Esophagus squamous epithelium (tissue), 4 donors: Measurements from ENCODE around the gene LRRC4C.

Experiments
- POLR2A ChIP-seq, 4 donors: fragments of 450-650 bp; IDR thresholded peaks; one replicate each; pipeline ENCODE4 v1.6.1; 2017; ENCODE audit warnings: antibody characterized with exemption in 4 of 4, mild to moderate bottlenecking in 4 of 4, moderate library complexity in 3 of 4
- TF ChIP-seq, protein P1 (sequence below), 6 experiments: fragments of 450-650 bp in 4 of 6; fragments of 200-600 bp in 2 of 6; sonication (generic) in 2 of 6; IDR thresholded peaks; one replicate each; pipeline ENCODE4 v1.5.1; 2016 to 2019; ENCODE audit warnings: antibody characterized with exemption in 6 of 6, mild to moderate bottlenecking in 4 of 6, moderate library complexity in 4 of 6

DNA sequence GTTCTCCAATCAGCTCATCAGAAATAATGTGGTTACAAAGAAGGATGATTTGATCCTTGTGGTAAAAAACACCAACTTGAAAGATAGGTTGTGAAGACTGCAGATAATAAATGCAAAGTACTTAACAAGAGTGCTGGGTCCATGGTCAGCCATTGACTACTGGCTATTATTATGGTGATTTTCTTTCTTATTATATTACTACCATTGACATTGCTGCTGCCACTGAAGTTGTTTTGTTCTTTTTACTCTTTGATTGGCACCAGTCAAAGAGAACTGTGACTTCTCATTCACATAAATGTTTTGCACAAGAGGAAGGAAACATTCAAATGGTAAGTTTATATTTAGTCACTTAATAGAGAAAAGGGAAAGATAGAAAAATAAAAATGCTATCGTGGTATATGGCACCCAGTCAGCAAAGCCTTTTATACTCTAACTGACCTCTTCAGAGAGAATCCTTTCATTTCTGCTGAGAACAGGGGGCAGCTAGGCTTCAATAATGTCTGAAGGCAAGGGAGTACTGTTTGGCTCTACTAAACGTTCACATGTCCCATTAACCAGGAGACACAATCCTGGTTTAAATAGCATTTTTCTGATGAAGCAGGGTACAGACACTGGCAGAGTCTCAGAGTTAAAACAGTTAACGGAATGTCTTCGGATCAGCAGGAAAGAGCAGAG is 64.8 kb downstream of the LRRC4C start:
- TF ChIP-seq, protein P1, sequence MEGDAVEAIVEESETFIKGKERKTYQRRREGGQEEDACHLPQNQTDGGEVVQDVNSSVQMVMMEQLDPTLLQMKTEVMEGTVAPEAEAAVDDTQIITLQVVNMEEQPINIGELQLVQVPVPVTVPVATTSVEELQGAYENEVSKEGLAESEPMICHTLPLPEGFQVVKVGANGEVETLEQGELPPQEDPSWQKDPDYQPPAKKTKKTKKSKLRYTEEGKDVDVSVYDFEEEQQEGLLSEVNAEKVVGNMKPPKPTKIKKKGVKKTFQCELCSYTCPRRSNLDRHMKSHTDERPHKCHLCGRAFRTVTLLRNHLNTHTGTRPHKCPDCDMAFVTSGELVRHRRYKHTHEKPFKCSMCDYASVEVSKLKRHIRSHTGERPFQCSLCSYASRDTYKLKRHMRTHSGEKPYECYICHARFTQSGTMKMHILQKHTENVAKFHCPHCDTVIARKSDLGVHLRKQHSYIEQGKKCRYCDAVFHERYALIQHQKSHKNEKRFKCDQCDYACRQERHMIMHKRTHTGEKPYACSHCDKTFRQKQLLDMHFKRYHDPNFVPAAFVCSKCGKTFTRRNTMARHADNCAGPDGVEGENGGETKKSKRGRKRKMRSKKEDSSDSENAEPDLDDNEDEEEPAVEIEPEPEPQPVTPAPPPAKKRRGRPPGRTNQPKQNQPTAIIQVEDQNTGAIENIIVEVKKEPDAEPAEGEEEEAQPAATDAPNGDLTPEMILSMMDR (IDR thresholded peaks at IDR 0.05) = no peak
- TF ChIP-seq POLR2A (IDR thresholded peaks at IDR 0.05) = no peak
